Adrenal gland (tissue), 12 donors: ENCODE results near the gene ZNF638. TPM values are rescaled to one million over a fixed set of nuclear protein-coding genes. Genes with fewer than 3 reads are reported as not detected.
"Not testable (repeated sequence)": the region's sequence is repeated elsewhere in the genome, so short reads cannot be mapped to it uniquely, and the experiment has no call there.

Source experiments
- DNase-seq, 7 donors: peaks; one replicate each; pipeline ENCODE4 v3.0.0-alpha.2; 2019 to 2020
- H3K27ac ChIP-seq, 5 donors: fragments of 200-600 bp; sonication (generic) in 4 of 5; 1 replicate in 3 of 5; 2 replicates in 2 of 5; pipeline versions ENCODE4 v1.5.1 to v1.8.0; 2016 to 2020; ENCODE audit warnings: mild to moderate bottlenecking in 1 of 5
- H3K27me3 ChIP-seq: fragments of 200-600 bp; 2 replicates; pipeline ENCODE4 v1.8.0; 2021
- H3K36me3 ChIP-seq, 2 donors: fragments of 200-600 bp; replicated peaks in 1 of 2; 1 replicate in 1 of 2; 2 replicates in 1 of 2; pipeline versions ENCODE4 v1.5.1 to v1.8.0; 2018 to 2022
- H3K4me1 ChIP-seq, 2 donors: fragments of 200-600 bp; replicated peaks in 1 of 2; 1 replicate in 1 of 2; 2 replicates in 1 of 2; pipeline versions ENCODE4 v1.5.1 to v1.8.0; 2018 to 2021
- H3K4me3 ChIP-seq, 4 donors: fragments of 200-600 bp; sonication (generic) in 3 of 4; one replicate each; pipeline ENCODE4 v1.5.1; 2016 to 2018
- H3K9me3 ChIP-seq, 3 donors: fragments of 200-600 bp; sonication (generic) in 1 of 3; replicated peaks in 1 of 3; 1 replicate in 2 of 3; 2 replicates in 1 of 3; pipeline versions ENCODE4 v1.5.1 to v1.8.0; 2016 to 2021
- POLR2A ChIP-seq, 2 donors: fragments of 450-650 bp; IDR thresholded peaks; one replicate each; pipeline ENCODE4 v1.6.1; 2017; ENCODE audit warnings: antibody characterized with exemption in 2 of 2, mild to moderate bottlenecking in 2 of 2, moderate library complexity in 1 of 2
- WGBS, 4 donors: extraction: QIAGEN DNeasy Blood & Tissue Kit in 2 of 4; methylation state at CpG; one replicate each; pipeline versions ENCODE4 v1.1.5 to v1.1.7; 2013 to 2017; 5-methylcytosine and 5-hydroxymethylcytosine counted together
- intact Hi-C, 2 donors: fragments of 100-400 bp; cut with DNase I; formaldehyde crosslinking; loops; one replicate each; pipeline versions ENCODE4 v1.14.1 to v1.15.0; 2022 to 2023
- polyA plus RNA-seq, 3 donors: library from polyadenylated mRNA; stranded (reverse); fragments of 200-250 nt in 2 of 3; fragments of 350-450 nt in 1 of 3; fragmentation: Illumina TruSeq in 1 of 3; extraction: RNeasy Lipid Tissue Mini Kit (QIAGEN cat#74804) in 1 of 3; gene quantifications; one replicate each; pipeline ENCODE4 v1.2.3, GENCODE V29; 2013 to 2014
- total RNA-seq, 9 donors: library from RNA; depleted of rRNA in 4 of 9; stranded (reverse); fragments of >200 nt in 4 of 9; fragments of 120-200 nt in 1 of 9; fragmentation: NEBNext Ultra II Directional in 1 of 9; extraction: Animal tissue kit (Norgen Biotek cat#: 25700) in 1 of 9; gene quantifications; one replicate each; pipeline versions ENCODE4 v1.1.0 to v1.2.4, GENCODE V29; 2013 to 2023
- TF ChIP-seq, protein P1 (sequence below), 6 experiments: fragments of 450-650 bp in 4 of 6; fragments of 200-600 bp in 2 of 6; sonication (generic) in 1 of 6; IDR thresholded peaks; 1 replicate in 5 of 6; 2 replicates in 1 of 6; pipeline versions ENCODE4 v1.5.1 to v1.8.0; 2016 to 2021; ENCODE audit warnings: antibody characterized with exemption in 6 of 6, mild to moderate bottlenecking in 2 of 6, moderate library complexity in 1 of 6
- donor health status: healthy with polysubstance abuse.
- donor health status: Bipolar disorder and iron deficiency.
- donor health status: DM: yes; HTN: yes; CAD: no.
- donor health status: DM: no; HTN: no; CAD: no.
- donor health status: DM: no; HTN: no; CAD: no.
- donor health status: DM: yes; HTN: yes; CAD: no.

ZNF638 gene
- total and polyA plus RNA-seq, 12 donors: 60.1 to 525 (median 139) TPM

DNA sequence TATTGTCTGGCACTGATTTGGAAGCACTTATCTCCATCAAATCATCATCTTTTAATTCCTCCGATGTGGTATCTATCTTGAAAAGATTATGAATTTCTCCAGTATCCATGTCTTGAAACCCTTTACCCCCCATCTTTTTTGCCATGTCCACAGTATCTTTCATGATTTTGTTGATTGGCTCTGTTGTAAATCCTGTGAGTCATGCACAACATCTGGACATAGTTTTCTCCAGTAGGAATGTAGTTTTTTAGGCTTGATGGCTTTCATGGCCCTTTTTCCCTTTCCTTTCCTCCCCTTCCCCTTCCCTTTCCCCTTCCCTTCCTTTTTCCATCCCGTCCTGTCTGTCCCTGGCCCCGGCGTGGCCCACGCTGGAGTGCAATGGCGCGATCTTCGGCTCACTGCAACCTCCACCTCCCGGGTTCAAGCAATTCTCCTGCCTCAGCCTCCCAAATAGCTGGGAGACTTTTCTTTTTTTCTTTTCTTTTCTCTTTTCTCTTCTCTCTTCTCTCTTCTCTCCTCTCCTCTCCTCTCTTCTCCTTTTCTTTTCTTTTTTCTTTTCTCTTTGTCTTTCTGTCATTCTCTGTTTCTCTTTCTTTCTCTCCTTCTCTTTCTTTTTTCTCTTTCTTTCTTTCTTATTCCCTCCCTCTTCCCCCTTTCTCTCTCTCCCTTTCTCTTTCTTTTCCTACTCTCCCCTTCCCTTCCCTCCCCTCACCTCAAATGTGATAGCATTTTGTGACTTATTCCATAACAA lies 18.4 kb upstream of the ZNF638 start:
- no peak overlapping the region for H3K4me3 ChIP-seq
- no peak overlapping the region for H3K27ac ChIP-seq
- intact Hi-C loops: no loop called here
- H3K36me3 ChIP-seq: no peaks in the 10 kb centered on the region
- H3K27me3 ChIP-seq: no peaks in the 10 kb centered on the region
- WGBS, 4 donors: 87 to 90% (median 89%) methylated on average over 9 of the region's 9 CpGs
- no peak for DNase-seq
- H3K4me1 ChIP-seq: no peaks in the 10 kb centered on the region
- TF ChIP-seq POLR2A (IDR thresholded peaks at IDR 0.05): no peak
- H3K9me3 ChIP-seq: no peaks in the 10 kb centered on the region

DNA sequence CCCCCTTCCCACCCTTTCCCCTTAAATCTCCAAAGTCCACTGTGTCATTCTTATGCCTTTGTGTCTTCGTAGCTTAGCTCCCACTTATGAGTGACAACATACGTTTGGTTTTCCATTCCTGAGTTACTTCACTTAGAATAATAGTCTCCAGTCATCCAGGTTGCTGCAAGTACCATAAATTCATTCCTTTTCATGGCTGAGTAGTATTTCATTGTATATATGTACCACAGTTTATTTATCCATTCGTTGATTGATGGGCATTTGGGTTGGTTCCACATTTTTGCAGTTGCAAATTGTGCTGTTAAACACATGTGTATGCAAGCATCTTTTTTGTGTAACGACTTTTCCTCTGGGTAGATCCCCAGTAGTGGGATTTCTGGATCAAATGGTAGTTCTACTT lies 14.5 kb upstream of the ZNF638 start:
- no peaks in the 10 kb centered on the region for H3K27me3 ChIP-seq
- H3K36me3 ChIP-seq: no peaks in the 10 kb centered on the region
- intact Hi-C loops: no loop called here
- WGBS, 4 donors: 80 to 87% (median 81%) methylated on average over 4 of the region's 4 CpGs
- no peaks in the 10 kb centered on the region for H3K9me3 ChIP-seq
- no peak for TF ChIP-seq POLR2A (IDR thresholded peaks at IDR 0.05)
- H3K27ac ChIP-seq: no peak overlapping the region
- no peak for DNase-seq
- no peaks in the 10 kb centered on the region for H3K4me1 ChIP-seq
- no peak overlapping the region for H3K4me3 ChIP-seq

DNA sequence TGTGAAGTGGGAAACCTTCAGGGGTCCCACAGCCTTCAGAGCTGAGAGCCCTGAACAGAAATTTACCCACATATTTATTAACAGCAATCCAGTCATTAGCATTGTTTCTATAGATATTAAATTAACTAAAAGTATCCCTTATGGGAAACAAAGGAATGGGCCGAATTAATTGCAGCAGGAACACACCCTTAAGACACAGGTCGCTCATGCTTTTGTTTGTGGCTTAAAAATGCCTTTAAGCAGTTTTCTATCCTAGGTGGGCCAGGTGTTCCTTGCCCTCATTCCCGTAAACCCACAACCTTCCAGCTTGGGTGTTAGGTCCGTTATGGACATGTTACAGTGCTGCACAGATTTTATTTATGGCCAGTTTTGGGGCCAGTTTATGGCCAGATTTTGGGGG lies 13.7 kb upstream of the ZNF638 start:
- H3K4me1 ChIP-seq, H3K36me3 ChIP-seq, H3K4me3 ChIP-seq, intact Hi-C loops, H3K27me3 ChIP-seq, DNase-seq, H3K27ac ChIP-seq, H3K9me3 ChIP-seq: not testable (repeated sequence)
- WGBS, 4 donors: 83 to 92% (median 91%) methylated on average over 4 of the region's 4 CpGs

DNA sequence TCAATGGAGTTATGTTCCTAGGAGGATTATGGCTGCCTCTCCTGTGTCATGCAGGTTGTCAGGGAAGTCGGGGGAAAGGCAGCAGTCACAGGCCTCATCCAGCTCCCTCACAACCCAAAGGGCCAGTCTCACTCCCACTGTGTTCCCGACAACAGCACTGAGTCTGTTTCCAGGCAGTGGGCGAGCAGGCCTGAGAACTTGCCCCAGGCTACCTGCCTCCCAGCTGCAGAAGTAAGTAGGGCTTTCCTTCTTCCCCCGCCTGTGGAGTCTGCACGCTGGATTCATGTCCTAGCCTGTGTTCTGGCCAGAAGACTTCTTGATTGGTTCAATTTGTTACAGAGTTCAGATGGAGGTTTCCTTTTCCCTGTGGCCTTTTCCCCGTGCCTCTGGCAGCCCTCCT lies 8.2 kb upstream of the ZNF638 start:
- intact Hi-C loops: no loop called here
- no peaks in the 10 kb centered on the region for H3K9me3 ChIP-seq
- WGBS, 4 donors: 82 to 90% (median 86%) methylated on average over 4 to 6 of the region's 6 CpGs
- DNase-seq: no peak
- no peak for TF ChIP-seq POLR2A (IDR thresholded peaks at IDR 0.05)
- TF ChIP-seq, protein P1, sequence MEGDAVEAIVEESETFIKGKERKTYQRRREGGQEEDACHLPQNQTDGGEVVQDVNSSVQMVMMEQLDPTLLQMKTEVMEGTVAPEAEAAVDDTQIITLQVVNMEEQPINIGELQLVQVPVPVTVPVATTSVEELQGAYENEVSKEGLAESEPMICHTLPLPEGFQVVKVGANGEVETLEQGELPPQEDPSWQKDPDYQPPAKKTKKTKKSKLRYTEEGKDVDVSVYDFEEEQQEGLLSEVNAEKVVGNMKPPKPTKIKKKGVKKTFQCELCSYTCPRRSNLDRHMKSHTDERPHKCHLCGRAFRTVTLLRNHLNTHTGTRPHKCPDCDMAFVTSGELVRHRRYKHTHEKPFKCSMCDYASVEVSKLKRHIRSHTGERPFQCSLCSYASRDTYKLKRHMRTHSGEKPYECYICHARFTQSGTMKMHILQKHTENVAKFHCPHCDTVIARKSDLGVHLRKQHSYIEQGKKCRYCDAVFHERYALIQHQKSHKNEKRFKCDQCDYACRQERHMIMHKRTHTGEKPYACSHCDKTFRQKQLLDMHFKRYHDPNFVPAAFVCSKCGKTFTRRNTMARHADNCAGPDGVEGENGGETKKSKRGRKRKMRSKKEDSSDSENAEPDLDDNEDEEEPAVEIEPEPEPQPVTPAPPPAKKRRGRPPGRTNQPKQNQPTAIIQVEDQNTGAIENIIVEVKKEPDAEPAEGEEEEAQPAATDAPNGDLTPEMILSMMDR (IDR thresholded peaks at IDR 0.05): no peak
- no peaks in the 10 kb centered on the region for H3K4me1 ChIP-seq
- no peak overlapping the region for H3K4me3 ChIP-seq
- H3K27me3 ChIP-seq: no peaks in the 10 kb centered on the region
- H3K27ac ChIP-seq: no peak overlapping the region
- H3K36me3 ChIP-seq: no peaks in the 10 kb centered on the region

DNA sequence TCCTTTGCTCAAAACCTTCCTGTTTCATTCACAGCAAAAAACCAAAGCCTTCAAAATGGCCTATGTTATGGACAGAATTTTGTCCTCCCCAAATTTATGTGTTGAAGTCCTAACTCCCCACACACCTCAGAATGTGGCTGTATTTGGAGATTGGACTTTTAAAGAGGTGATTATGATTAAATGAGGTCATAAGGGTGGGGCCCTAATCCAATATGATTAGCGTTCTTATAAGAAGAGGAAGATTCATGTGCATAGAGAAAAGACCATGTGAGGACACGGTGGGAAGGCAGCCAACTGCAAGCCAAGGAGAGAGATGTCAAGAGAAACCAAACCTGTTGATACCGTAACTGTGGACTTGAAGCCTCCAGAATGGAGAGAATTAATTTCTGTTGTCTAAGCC lies 4.6 kb upstream of the ZNF638 start:
- peaks cover 0 to 8% of the 10 kb centered on the region in 2 donors for H3K4me1 ChIP-seq
- no peaks in the 10 kb centered on the region for H3K9me3 ChIP-seq
- TF ChIP-seq POLR2A (IDR thresholded peaks at IDR 0.05): no peak
- TF ChIP-seq, protein P1 (IDR thresholded peaks at IDR 0.05): no peak
- no peaks in the 10 kb centered on the region for H3K27me3 ChIP-seq
- intact Hi-C loops: no loop called here
- no peaks in the 10 kb centered on the region for H3K36me3 ChIP-seq
- no peak overlapping the region for H3K27ac ChIP-seq
- 93 to 95% (median 95%) methylated on average over 3 of the region's 3 CpGs for WGBS, 4 donors
- DNase-seq: no peak
- no peak overlapping the region for H3K4me3 ChIP-seq

DNA sequence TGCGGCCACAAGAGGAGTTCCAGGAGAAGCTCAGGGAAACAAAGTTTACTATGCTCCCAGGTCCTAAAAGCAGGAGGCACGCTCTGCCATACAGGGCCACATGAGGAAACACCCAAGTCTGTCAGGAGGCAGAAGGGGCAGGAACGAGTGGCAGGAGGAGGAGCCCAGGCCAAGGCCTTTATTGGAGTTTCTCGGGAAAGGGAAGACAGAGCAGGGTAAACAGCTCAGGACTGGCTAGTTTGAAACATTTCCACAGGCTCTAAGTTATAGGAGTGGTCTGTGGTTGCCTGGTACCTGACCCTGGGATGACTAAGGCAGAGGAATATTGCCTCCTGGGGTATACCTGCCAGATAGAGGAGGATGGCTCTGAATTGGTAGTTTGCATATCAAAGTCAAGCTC lies 3.7 kb upstream of the ZNF638 start:
- TF ChIP-seq POLR2A (IDR thresholded peaks at IDR 0.05): no peak
- TF ChIP-seq, protein P1 (IDR thresholded peaks at IDR 0.05): no peak
- 57 to 81% (median 69%) methylated on average over 4 of the region's 4 CpGs for WGBS, 4 donors
- H3K9me3 ChIP-seq: no peaks in the 10 kb centered on the region
- H3K4me1 ChIP-seq: peaks cover 2 to 11% of the 10 kb centered on the region in 2 donors
- H3K36me3 ChIP-seq: no peaks in the 10 kb centered on the region
- no peak for DNase-seq
- no peak overlapping the region for H3K27ac ChIP-seq
- no peaks in the 10 kb centered on the region for H3K27me3 ChIP-seq
- intact Hi-C loops: no loop called here
- H3K4me3 ChIP-seq: no peak overlapping the region
